SK-N-SH (cell line): Measurements from ENCODE around the gene PAPOLA. TPM values are rescaled to one million over a fixed set of nuclear protein-coding genes. Genes with fewer than 3 reads are reported as not detected.

Experiments used
- CTCF ChIA-PET: fragments of 300-600, 350-600 bp; formaldehyde crosslinking; extraction: SDS; loops from one replicate; lab custom pipeline; 2021; lab: Yijun Ruan, JAX
- POLR2A ChIA-PET: fragments of 350-600 bp; sonication (Branson Sonifier 250); formaldehyde crosslinking; extraction: SDS; loops from one replicate; lab custom pipeline; 2020; ENCODE audit warnings: antibody characterized with exemption, inconsistent platforms; lab: Yijun Ruan, JAX
- DNase-seq: peaks from one replicate; pipeline ENCODE4 v3.0.0; 2012
- H2AFZ ChIP-seq: fragments of 200-600 bp; sonication (generic); 2 replicates; pipeline ENCODE4 v1.8.1; 2016; ENCODE audit warnings: antibody characterized with exemption, mild to moderate bottlenecking, low read depth
- H3F3A ChIP-seq: fragments of 200-600 bp; sonication (generic); replicated peaks from 2 replicates; pipeline ENCODE3; 2016; ENCODE audit warnings: antibody characterized with exemption, mild to moderate bottlenecking; ENCODE audit not compliant: insufficient read depth
- H3K27ac ChIP-seq, 2 experiments: fragments of 200-500 bp in 1 of 2; fragments of 200-600 bp in 1 of 2; sonication (Bioruptor generic) in 1 of 2; sonication (generic), shearing (Covaris generic) in 1 of 2; 2 replicates each; pipeline versions ENCODE4 v1.5.1 to v1.6.1; 2014 to 2016; ENCODE audit warnings: low read depth in 2 of 2, inconsistent platforms in 1 of 2, low read length in 1 of 2, mild to moderate bottlenecking in 1 of 2, mixed read lengths in 1 of 2
- H3K27me3 ChIP-seq: fragments of 200-600 bp; sonication (generic), shearing (Covaris generic); 2 replicates; pipeline ENCODE4 v1.6.1; 2016; ENCODE audit warnings: mixed run types; ENCODE audit not compliant: insufficient read depth
- H3K36me3 ChIP-seq, 2 experiments: fragments of 200-500 bp in 1 of 2; fragments of 200-600 bp in 1 of 2; sonication (Bioruptor generic) in 1 of 2; sonication (generic) in 1 of 2; replicated peaks in 1 of 2; 2 replicates each; pipeline versions ENCODE3 to v1.5.1; 2014 to 2016; ENCODE audit warnings: low read length in 1 of 2, mild to moderate bottlenecking in 1 of 2; ENCODE audit not compliant: insufficient read depth in 2 of 2, control insufficient read depth in 1 of 2
- H3K4me1 ChIP-seq, 2 experiments: fragments of 200-500 bp in 1 of 2; fragments of 200-600 bp in 1 of 2; sonication (Bioruptor generic) in 1 of 2; sonication (generic), shearing (Covaris generic) in 1 of 2; 2 replicates each; pipeline versions ENCODE4 v1.5.1 to v1.6.1; 2014 to 2016; ENCODE audit warnings: low read depth in 1 of 2, low read length in 1 of 2, mixed run types in 1 of 2; ENCODE audit not compliant: insufficient read depth in 2 of 2, control insufficient read depth in 1 of 2
- H3K4me2 ChIP-seq: fragments of 200-600 bp; sonication (generic), shearing (Covaris generic); 2 replicates; pipeline ENCODE4 v1.6.1; 2017; ENCODE audit warnings: mixed run types
- H3K4me3 ChIP-seq, 2 experiments: fragments of 200-500 bp in 1 of 2; fragments of 200-600 bp in 1 of 2; sonication (Bioruptor generic) in 1 of 2; sonication (generic), shearing (Covaris generic) in 1 of 2; 2 replicates each; pipeline versions ENCODE4 v1.5.1 to v1.8.1; 2014 to 2016; ENCODE audit warnings: low read depth in 2 of 2, inconsistent platforms in 1 of 2, low read length in 1 of 2, mild to moderate bottlenecking in 1 of 2, mixed read lengths in 1 of 2, moderate library complexity in 1 of 2
- H3K79me2 ChIP-seq: fragments of 200-600 bp; sonication (generic); 2 replicates; pipeline ENCODE4 v1.8.1; 2017; ENCODE audit warnings: mild to moderate bottlenecking; ENCODE audit not compliant: insufficient read depth
- H3K9ac ChIP-seq: fragments of 200-600 bp; sonication (generic); 2 replicates; pipeline ENCODE4 v1.6.1; 2017; ENCODE audit warnings: mixed run types
- H3K9me2 ChIP-seq: fragments of 200-600 bp; sonication (generic); 2 replicates; pipeline ENCODE4 v1.6.1; 2017; ENCODE audit warnings: mixed run types
- H3K9me3 ChIP-seq: fragments of 200-600 bp; sonication (generic); 2 replicates; pipeline ENCODE4 v1.6.1; 2017; ENCODE audit warnings: mixed run types, mild to moderate bottlenecking, moderate library complexity
- H4K20me1 ChIP-seq: fragments of 200-600 bp; sonication (generic); 2 replicates; pipeline ENCODE4 v1.6.1; 2017; ENCODE audit warnings: mild to moderate bottlenecking, mixed run types; ENCODE audit not compliant: insufficient read depth
- CHD2 ChIP-seq: fragments of 150-350 bp; IDR thresholded peaks from 2 replicates; pipeline ENCODE4 v1.6.1; 2018; ENCODE audit warnings: low read length; ENCODE audit not compliant: partially characterized antibody
- ELF1 ChIP-seq: IDR thresholded peaks from 2 replicates; pipeline ENCODE4 v1.4.0; 2012
- EP300 ChIP-seq, 2 experiments: IDR thresholded peaks; 2 replicates each; pipeline versions ENCODE4 v1.4.0 to v1.6.1; 2012; ENCODE audit warnings: borderline replicate concordance in 1 of 2, low read depth in 1 of 2, low read length in 1 of 2
- EZH2phosphoT487 ChIP-seq: fragments of 200-600 bp; sonication (generic); IDR thresholded peaks from 2 replicates; pipeline ENCODE4 v1.6.1; 2017; ENCODE audit warnings: low read depth, mixed run types, mild to moderate bottlenecking, antibody characterized with exemption, moderate library complexity, borderline replicate concordance
- FOSL2 ChIP-seq: IDR thresholded peaks from 2 replicates; pipeline ENCODE4 v1.4.0; 2012; ENCODE audit warnings: low read depth, mild to moderate bottlenecking, moderate library complexity, borderline replicate concordance
- FOXJ3 ChIP-seq: sonication (generic); formaldehyde crosslinking; IDR thresholded peaks from 2 replicates; pipeline ENCODE4 v1.5.1; 2020; ENCODE audit warnings: mild to moderate bottlenecking, missing genetic modification reagents
- FOXM1 ChIP-seq: IDR thresholded peaks from 2 replicates; pipeline ENCODE4 v1.4.0; 2012; ENCODE audit warnings: low read depth, mild to moderate bottlenecking
- JUND ChIP-seq: IDR thresholded peaks from 2 replicates; pipeline ENCODE4 v1.4.0; 2012
- MXI1 ChIP-seq: IDR thresholded peaks from 2 replicates; pipeline ENCODE4 v1.6.1; 2012; ENCODE audit warnings: mild to moderate bottlenecking, low read depth, low read length, improper control_type of control experiment
- POLR2AphosphoS5 ChIP-seq: IDR thresholded peaks from 2 replicates; pipeline ENCODE4 v1.6.1; 2012; ENCODE audit warnings: low read depth, low read length
- RAD21 ChIP-seq: IDR thresholded peaks from 2 replicates; pipeline ENCODE4 v1.6.1; 2012; ENCODE audit warnings: mild to moderate bottlenecking, low read length
- RFX5 ChIP-seq: IDR thresholded peaks from 2 replicates; pipeline ENCODE4 v1.6.1; 2012; ENCODE audit warnings: mild to moderate bottlenecking, improper control_type of control experiment, low read length
- TCF12 ChIP-seq: IDR thresholded peaks from 2 replicates; pipeline ENCODE4 v1.4.0; 2012
- USF1 ChIP-seq: IDR thresholded peaks from 2 replicates; pipeline ENCODE4 v1.4.0; 2012; ENCODE audit warnings: low read depth, borderline replicate concordance
- WGBS: methylation state at CpG from one replicate; pipeline ENCODE4 v1.1.6; 2017; ENCODE audit warnings: low lambda C conversion rate; 5-methylcytosine and 5-hydroxymethylcytosine counted together
- polyA plus RNA-seq, 3 experiments: library from polyadenylated mRNA; depleted of rRNA; stranded (reverse); fragments of >200 nt; gene quantifications; 2 replicates each; pipeline ENCODE4 v1.2.3, GENCODE V29; 2012
- TF ChIP-seq, protein P1 (sequence below): fragments of 150-350 bp; IDR thresholded peaks from 2 replicates; pipeline ENCODE4 v1.6.1; 2016; ENCODE audit warnings: mild to moderate bottlenecking, low read depth, low read length
- TF ChIP-seq, protein P2 (sequence below): IDR thresholded peaks from 2 replicates; pipeline ENCODE4; 2012
- TF ChIP-seq, protein P3 (sequence below): IDR thresholded peaks from 2 replicates; pipeline ENCODE4 v1.4.0; 2012; ENCODE audit warnings: low read depth, borderline replicate concordance

PAPOLA gene
- polyA plus RNA-seq, 1 of the 3 experiments (the other 2 are of a cell fraction) = 53.7 TPM

GRCh38 chr14:96597680-96598079 is 95.5 kb downstream of the PAPOLA start:
- Histone ChIP-seq H3K27ac (no peak overlapping the region), H3K4me2 (no peak overlapping the region), H3F3A (no peaks in the 10 kb centered on the region), H3K4me1 (peaks cover 0 to 26% of the 10 kb centered on the region in 2 experiments; a peak in 1 of 4 replicates), H3K27me3 (no peaks in the 10 kb centered on the region), H3K9ac (no peak overlapping the region), H4K20me1 (no peaks in the 10 kb centered on the region), H3K4me3 (no peak overlapping the region), H2AFZ (no peak overlapping the region), H3K9me2 (no peaks in the 10 kb centered on the region), H3K9me3 (no peaks in the 10 kb centered on the region), H3K79me2 (no peaks in the 10 kb centered on the region), H3K36me3 (no peaks in the 10 kb centered on the region)
- ChIA-PET POLR2A (no interaction called here), CTCF (no interaction called here)
- no peak for DNase-seq
- TF ChIP-seq FOXM1 (no peak), RAD21 (no peak), RFX5 (no peak), CHD2 (no peak), FOXJ3 (CRISPR knock-in tag) (no peak), FOSL2 (no peak), EP300 (IDR thresholded peaks at IDR 0.05; ENCODE audit: borderline replicate concordance in 1 of 2, low read depth in 1 of 2, low read length in 1 of 2) (no peak), USF1 (no peak), MXI1 (no peak), JUND (no peak), POLR2AphosphoS5 (no peak), TCF12 (no peak), EZH2phosphoT487 (no peak), ELF1 (no peak)
- TF ChIP-seq, protein P1, sequence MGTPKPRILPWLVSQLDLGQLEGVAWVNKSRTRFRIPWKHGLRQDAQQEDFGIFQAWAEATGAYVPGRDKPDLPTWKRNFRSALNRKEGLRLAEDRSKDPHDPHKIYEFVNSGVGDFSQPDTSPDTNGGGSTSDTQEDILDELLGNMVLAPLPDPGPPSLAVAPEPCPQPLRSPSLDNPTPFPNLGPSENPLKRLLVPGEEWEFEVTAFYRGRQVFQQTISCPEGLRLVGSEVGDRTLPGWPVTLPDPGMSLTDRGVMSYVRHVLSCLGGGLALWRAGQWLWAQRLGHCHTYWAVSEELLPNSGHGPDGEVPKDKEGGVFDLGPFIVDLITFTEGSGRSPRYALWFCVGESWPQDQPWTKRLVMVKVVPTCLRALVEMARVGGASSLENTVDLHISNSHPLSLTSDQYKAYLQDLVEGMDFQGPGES = no peak
- TF ChIP-seq, protein P2, sequence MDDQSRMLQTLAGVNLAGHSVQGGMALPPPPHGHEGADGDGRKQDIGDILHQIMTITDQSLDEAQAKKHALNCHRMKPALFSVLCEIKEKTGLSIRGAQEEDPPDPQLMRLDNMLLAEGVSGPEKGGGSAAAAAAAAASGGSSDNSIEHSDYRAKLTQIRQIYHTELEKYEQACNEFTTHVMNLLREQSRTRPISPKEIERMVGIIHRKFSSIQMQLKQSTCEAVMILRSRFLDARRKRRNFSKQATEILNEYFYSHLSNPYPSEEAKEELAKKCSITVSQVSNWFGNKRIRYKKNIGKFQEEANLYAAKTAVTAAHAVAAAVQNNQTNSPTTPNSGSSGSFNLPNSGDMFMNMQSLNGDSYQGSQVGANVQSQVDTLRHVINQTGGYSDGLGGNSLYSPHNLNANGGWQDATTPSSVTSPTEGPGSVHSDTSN = no peak
- TF ChIP-seq, protein P3, sequence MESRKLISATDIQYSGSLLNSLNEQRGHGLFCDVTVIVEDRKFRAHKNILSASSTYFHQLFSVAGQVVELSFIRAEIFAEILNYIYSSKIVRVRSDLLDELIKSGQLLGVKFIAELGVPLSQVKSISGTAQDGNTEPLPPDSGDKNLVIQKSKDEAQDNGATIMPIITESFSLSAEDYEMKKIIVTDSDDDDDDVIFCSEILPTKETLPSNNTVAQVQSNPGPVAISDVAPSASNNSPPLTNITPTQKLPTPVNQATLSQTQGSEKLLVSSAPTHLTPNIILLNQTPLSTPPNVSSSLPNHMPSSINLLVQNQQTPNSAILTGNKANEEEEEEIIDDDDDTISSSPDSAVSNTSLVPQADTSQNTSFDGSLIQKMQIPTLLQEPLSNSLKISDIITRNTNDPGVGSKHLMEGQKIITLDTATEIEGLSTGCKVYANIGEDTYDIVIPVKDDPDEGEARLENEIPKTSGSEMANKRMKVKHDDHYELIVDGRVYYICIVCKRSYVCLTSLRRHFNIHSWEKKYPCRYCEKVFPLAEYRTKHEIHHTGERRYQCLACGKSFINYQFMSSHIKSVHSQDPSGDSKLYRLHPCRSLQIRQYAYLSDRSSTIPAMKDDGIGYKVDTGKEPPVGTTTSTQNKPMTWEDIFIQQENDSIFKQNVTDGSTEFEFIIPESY = no peak
- WGBS = 66% methylated on average over 4 of the region's 5 CpGs
